CD4-positive, alpha-beta T cell (primary cell): ENCODE data around the gene MFN2. TPM values are rescaled to one million over a fixed set of nuclear protein-coding genes. Genes with fewer than 3 reads are reported as not detected.
"Not testable (repeated sequence)": the region's sequence is repeated elsewhere in the genome, so short reads cannot be mapped to it uniquely, and the experiment has no call there.

Experiments
- ATAC-seq: fragments of 200-7000 bp; cut with Tn5 transposase; one replicate; pipeline ENCODE4 v1.10.0; 2022; ENCODE audit warnings: mild to moderate bottlenecking; ENCODE audit not compliant: poor library complexity
- CTCF ChIA-PET: fragments of 350-600 bp; sonication (Branson Sonifier 250); formaldehyde crosslinking; loops from one replicate; lab custom pipeline; 2021; ENCODE audit warnings: antibody characterized with exemption, inconsistent platforms; lab: Charles Lee
- POLR2A ChIA-PET: fragments of 350-600 bp; sonication (Branson Sonifier 250); formaldehyde crosslinking; loops from one replicate; lab custom pipeline; 2021; ENCODE audit warnings: antibody characterized with exemption, inconsistent platforms; lab: Charles Lee
- DNase-seq, 14 experiments: peaks; one replicate each; pipeline ENCODE4 v3.0.0-alpha.2; 2013 to 2020; ENCODE audit warnings: mixed read lengths in 2 of 14
- H3K27ac ChIP-seq, 2 donors: one replicate each; pipeline versions ENCODE4 v1.5.1 to v1.7.0; 2013; ENCODE audit warnings: low read length in 2 of 2, low read depth in 1 of 2, mild to moderate bottlenecking in 1 of 2
- H3K27me3 ChIP-seq, 2 experiments: 1 replicate in 1 of 2; 2 replicates in 1 of 2; pipeline versions ENCODE4 v1.6.1 to v1.7.0; 2013; ENCODE audit warnings: low read length in 2 of 2, control low read depth in 1 of 2, mild to moderate bottlenecking in 1 of 2, moderate library complexity in 1 of 2; ENCODE audit not compliant: insufficient read depth in 2 of 2, control insufficient read depth in 1 of 2
- H3K36me3 ChIP-seq: one replicate; pipeline ENCODE4 v1.6.1; 2013; ENCODE audit warnings: low read length, control low read depth; ENCODE audit not compliant: insufficient read depth
- H3K4me1 ChIP-seq: one replicate; pipeline ENCODE4 v1.6.1; 2013; ENCODE audit warnings: low read length, control low read depth; ENCODE audit not compliant: insufficient read depth
- H3K4me3 ChIP-seq: one replicate; pipeline ENCODE4 v1.5.1; 2013; ENCODE audit warnings: mild to moderate bottlenecking, low read length, moderate library complexity
- H3K9me3 ChIP-seq, 2 experiments: 1 replicate in 1 of 2; 2 replicates in 1 of 2; pipeline versions ENCODE4 v1.6.1 to v1.7.0; 2013; ENCODE audit warnings: low read length in 2 of 2, mild to moderate bottlenecking in 2 of 2, control low read depth in 1 of 2, moderate library complexity in 1 of 2; ENCODE audit not compliant: control insufficient read depth in 1 of 2, insufficient read depth in 1 of 2
- H3K27ac Mint-ChIP-seq: one replicate; pipeline ENCODE4 v1.8.0; 2020; ENCODE audit warnings: mixed read lengths
- H3K27me3 Mint-ChIP-seq: one replicate; pipeline ENCODE4 v1.8.0; 2021; ENCODE audit warnings: mixed read lengths
- H3K36me3 Mint-ChIP-seq: one replicate; pipeline ENCODE4 v1.8.0; 2021; ENCODE audit warnings: low read depth, mixed read lengths
- H3K4me1 Mint-ChIP-seq: one replicate; pipeline ENCODE4 v1.8.0; 2021; ENCODE audit warnings: low read depth, mixed read lengths
- H3K4me3 Mint-ChIP-seq: one replicate; pipeline ENCODE4 v1.8.0; 2020; ENCODE audit warnings: mild to moderate bottlenecking, mixed read lengths
- H3K9me3 Mint-ChIP-seq: one replicate; pipeline ENCODE4 v1.8.0; 2020; ENCODE audit warnings: mixed read lengths
- CTCF ChIP-seq: fragments of 200-600 bp; IDR thresholded peaks from one replicate; pipeline ENCODE4 v1.8.0; 2022; ENCODE audit warnings: antibody characterized with exemption, mild to moderate bottlenecking
- intact Hi-C, 2 experiments: fragments of 100-400 bp; cut with DNase I in 1 of 2; cut with micrococcal nuclease in 1 of 2; formaldehyde crosslinking; loops; one replicate each; pipeline versions ENCODE4 v1.15.1 to v1.9.0; 2023 to 2025; cut with DNase I, micrococcal nuclease
- total RNA-seq, 174 experiments: library from RNA in 2 of 174; stranded (reverse) in 2 of 174; gene quantifications; one replicate each; pipeline ENCODE4 v1.2.3 and lab custom pipeline; 2021 to 2026

Gene MFN2
- total RNA-seq, 2 experiments from 2014 or later: 33.0 to 38.1 TPM

GRCh38 chr1:12038356-12039163 lies 58.3 kb downstream of the MFN2 start:
- ChIA-PET POLR2A (no interaction called here), CTCF (no interaction called here)
- H3K27me3 Mint-ChIP-seq: no peaks in the 10 kb centered on the region
- no peak for TF ChIP-seq CTCF
- Histone ChIP-seq H3K27me3 (no peaks in the 10 kb centered on the region), H3K36me3 (no peaks in the 10 kb centered on the region), H3K9me3 (no peaks in the 10 kb centered on the region), H3K4me3 (no peak overlapping the region), H3K4me1 (no peaks in the 10 kb centered on the region), H3K27ac (no peak overlapping the region)
- no peaks in the 10 kb centered on the region for H3K9me3 Mint-ChIP-seq
- DNase-seq: no peak
- no peak for ATAC-seq
- no peaks in the 10 kb centered on the region for H3K36me3 Mint-ChIP-seq
- H3K27ac Mint-ChIP-seq: no peak overlapping the region
- intact Hi-C loops: no loop called here
- no peaks in the 10 kb centered on the region for H3K4me1 Mint-ChIP-seq
- no peak overlapping the region for H3K4me3 Mint-ChIP-seq

- H3K36me3 Mint-ChIP-seq: no peaks in the 10 kb centered on the region
- Histone ChIP-seq H3K4me1 (peaks cover 2% of the 10 kb centered on the region), H3K4me3 (no peak overlapping the region), H3K36me3 (no peaks in the 10 kb centered on the region), H3K27me3 (no peaks in the 10 kb centered on the region), H3K9me3 (no peaks in the 10 kb centered on the region), H3K27ac (no peak overlapping the region)
- no peak for TF ChIP-seq CTCF
- no peaks in the 10 kb centered on the region for H3K4me1 Mint-ChIP-seq
- no peaks in the 10 kb centered on the region for H3K9me3 Mint-ChIP-seq
- H3K27ac Mint-ChIP-seq: no peak overlapping the region
- H3K27me3 Mint-ChIP-seq: no peaks in the 10 kb centered on the region
- no peak overlapping the region for H3K4me3 Mint-ChIP-seq
- ATAC-seq (no peak), DNase-seq (no peak)
- ChIA-PET POLR2A (no interaction called here), CTCF (no interaction called here)
- intact Hi-C loops: no loop called here
Observed at GRCh38 chr1:12039164-12039525, 58.9 kb downstream of the MFN2 start.

- H3K4me3 ChIP-seq, intact Hi-C loops: not testable (repeated sequence)
Observed at GRCh38 chr1:12039824-12040456, 59.7 kb downstream of the MFN2 start.

More at GRCh38 chr1:12039824-12040456, 59.7 kb downstream of the MFN2 start:
- H3K9me3 ChIP-seq, ATAC-seq, H3K4me1 Mint-ChIP-seq, H3K27me3 Mint-ChIP-seq, CTCF ChIA-PET, H3K4me1 ChIP-seq, H3K36me3 ChIP-seq, H3K4me3 Mint-ChIP-seq, H3K27ac Mint-ChIP-seq, H3K9me3 Mint-ChIP-seq, DNase-seq, H3K36me3 Mint-ChIP-seq, POLR2A ChIA-PET, H3K27me3 ChIP-seq, H3K27ac ChIP-seq: not testable (repeated sequence)
